Jurkat, Clone E6-1 (cell line): ENCODE results near the gene ATP9B.

ENCODE experiments used
- DNase-seq: peaks from one replicate; pipeline ENCODE4 v3.0.0-alpha.2; 2011; ENCODE audit warnings: low read depth, low spot score
- H3K4me3 ChIP-seq: 2 replicates; pipeline ENCODE4 v1.5.1; 2011; ENCODE audit warnings: mild to moderate bottlenecking, low read length, control low read depth, moderate library complexity

The ATP9B gene

DNA sequence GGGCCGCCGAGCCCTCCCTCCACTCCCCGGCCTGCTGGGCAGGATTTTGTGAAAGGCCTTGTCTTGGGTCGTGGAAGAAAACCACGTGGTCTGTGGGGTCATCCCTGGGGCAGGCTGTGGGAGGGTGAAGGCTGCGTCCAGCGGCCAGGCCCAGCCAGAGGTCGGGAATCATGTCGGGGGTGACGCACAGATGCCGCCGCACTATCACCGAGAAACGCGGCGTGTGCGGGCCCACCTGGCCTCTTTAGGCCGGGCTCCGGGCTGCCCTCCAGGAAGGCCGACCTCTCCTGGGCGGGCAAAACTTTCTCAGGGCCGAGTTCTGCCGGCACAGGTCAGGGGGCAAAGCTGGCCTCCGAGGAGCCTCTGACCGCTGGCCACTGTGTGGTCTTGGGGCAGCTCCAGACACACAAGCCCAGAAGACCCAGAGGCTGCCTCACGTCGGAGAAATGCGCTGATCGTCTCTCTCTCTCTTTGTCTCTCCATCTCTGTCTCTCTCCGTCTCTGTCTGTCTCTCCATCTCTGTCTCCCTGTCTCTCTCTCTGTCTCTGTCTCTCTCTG is 354.9 kb downstream of the ATP9B start:
- DNase-seq: no peak
- H3K4me3 ChIP-seq: no peak overlapping the region

DNA sequence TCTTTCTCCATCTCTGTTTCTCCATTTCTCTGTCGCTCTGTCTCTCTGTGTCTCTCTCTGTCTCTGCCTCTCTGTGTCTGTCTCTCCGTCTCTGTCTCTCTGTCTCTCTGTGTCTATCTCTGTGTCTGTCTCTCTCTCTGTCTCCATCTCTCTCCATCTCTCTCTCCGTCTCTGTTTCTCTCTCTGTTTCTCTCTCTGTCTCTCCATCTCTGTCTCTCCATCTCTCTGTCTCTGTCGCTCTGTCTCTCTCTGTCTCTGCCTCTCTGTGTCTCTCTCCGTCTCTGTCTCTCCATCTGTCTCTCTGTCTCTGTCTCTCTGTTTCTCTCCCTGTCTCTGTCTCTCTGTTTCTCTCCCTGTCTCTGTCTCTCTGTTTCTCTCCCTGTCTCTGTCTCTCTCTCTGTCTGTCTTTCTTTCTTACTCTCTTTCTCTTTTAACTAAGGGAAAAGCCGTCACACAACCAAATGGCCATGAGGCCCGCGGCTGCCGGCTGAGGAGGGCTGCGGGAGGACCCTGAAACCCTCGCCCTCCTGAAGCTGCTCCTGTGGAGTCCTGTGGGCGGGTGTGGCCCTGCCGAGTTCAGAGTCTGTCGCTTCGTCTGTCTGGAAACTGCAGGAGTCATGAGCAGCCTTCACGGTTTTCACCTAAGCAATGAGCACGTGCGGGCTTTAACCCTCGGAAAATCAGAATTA is 355.8 kb downstream of the ATP9B start:
- DNase-seq: no peak
- no peak overlapping the region for H3K4me3 ChIP-seq

- no peak overlapping the region for H3K4me3 ChIP-seq
- no peak for DNase-seq
These were observed 356.3 kb downstream of the ATP9B start for GRCh38 chr18:79425569-79425886.

GRCh38 chr18:79426376-79427300 is 357.4 kb downstream of the ATP9B start:
- DNase-seq: no peak
- no peak overlapping the region for H3K4me3 ChIP-seq

GRCh38 chr18:79427368-79428225 is 358.4 kb downstream of the ATP9B start:
- no peak for DNase-seq
- no peak overlapping the region for H3K4me3 ChIP-seq
